ENCODE results near the gene IKBKE.

DNA sequence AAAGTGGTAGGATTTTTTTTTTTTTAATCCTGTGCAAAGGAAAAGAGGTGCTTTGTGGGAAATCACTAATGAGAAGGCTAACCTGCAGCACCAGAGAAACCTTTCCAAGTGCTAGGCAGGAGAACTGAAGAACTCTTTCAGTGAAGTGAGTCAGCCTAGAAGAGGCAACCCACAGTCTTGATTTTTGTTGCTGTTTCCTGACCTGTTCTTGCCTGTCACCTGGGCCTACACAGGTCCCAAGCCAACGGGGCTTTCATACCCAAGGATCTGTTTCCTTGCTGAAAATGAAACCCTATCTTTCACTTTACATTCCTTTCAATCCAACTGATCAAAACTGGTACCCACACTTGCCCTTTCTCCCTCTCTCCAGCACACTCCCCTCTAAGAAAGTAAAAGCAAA, 7.1 kb upstream of the IKBKE start:
- TF ChIP-seq SPI1 (IDR thresholded peaks at IDR 0.05; ENCODE audit: low read depth, low read length): no peak
- no peak for TF ChIP-seq POLR2A (IDR thresholded peaks at IDR 0.05; ENCODE audit: low read depth, low read length)
- no peak for TF ChIP-seq TAF1 (IDR thresholded peaks at IDR 0.05; ENCODE audit: low read depth, low read length)
- TF ChIP-seq POLR2AphosphoS5 (IDR thresholded peaks at IDR 0.05; ENCODE audit: low read depth, low read length): no peak
- TF ChIP-seq PAX5 (IDR thresholded peaks at IDR 0.05; ENCODE audit: insufficient read depth, low read length, severe bottlenecking): no peak
